ENCODE results near the gene PNPO.

Gene PNPO

DNA sequence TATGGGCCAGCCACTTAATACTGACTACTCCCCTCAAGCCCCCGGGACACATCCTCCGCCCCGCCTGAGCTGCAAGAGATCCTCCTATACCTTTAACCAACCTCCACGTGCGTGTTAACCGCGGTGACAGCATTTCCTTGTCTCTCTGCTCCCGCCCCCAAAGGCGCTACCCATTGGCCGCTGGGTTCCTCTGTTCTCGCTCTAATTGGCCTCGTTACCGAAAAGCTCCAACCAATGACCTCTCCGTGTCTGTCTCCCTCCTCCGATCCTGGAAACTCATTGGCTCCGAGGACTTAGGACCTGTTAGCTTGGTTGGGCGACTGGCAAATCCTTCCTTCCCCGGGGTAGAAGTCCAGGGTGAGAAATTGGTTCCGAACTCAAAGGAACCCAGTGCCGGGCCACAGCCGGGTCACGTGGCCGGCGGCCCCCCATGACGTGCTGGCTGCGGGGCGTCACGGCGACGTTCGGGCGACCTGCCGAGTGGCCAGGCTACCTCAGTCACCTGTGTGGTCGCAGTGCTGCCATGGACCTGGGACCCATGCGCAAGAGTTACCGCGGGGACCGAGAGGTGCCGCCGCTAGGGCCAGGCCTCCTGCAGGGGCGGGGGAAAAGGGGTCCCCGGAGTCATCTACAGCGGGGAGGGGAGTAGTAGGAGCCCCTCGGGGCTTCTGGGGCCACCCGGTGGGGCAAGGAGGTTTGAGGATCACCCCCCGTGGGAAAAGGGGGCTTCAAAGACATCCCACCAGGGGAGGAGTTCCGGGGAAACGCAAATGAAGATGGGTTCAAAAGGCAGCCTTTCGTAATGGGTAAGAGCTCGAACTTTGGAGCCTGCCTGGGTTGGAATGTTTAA, at the start of gene PNPO:
Gene PNPO, plus strand, starts transcription at position 326 of the 850 bp plus-strand sequence. Its CDS starts 105 bp downstream, at position 431.
- DNase-seq (ENCODE audit: low read depth): peak; percentile 98

DNA sequence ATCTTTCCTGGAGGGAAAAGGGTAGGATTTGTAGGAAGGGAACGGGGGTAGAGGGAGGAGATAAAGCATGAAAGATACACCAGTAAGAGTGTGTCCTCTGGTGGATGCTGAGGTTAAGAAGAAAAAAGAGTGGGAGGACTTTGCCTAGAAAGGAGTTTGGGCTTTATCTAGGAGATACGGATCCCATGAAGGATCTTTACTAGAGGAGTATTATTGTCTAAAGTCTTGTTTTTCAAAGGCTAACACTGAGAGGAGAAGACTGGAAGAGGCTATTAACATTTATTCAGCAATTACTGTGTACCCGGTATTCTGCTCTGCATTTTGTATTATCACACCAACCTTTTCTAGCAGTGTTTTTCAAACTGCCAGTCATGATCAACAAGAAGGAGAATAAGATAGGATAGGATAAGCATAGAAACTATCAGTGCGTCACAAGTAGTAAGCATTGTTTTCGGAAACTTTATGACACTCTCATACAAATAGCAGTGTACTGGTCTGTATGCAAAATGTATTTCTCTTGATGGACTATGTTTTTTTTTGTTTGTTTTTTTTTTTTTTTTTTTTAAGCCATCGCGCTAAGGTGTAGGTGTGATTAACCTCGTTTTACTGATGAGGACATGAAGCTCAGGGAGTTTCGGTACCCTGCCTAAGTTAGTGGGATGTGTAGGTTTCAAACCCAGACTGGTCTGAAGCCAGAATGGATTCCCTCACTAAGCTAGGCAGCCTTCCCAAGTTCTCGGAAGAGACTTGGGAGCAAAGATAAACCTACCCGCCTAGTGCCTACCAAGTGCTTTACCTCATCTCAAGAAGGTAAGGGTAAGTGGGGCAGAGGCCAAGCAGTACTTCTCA, 46.6 kb upstream of the PNPO start:
- DNase-seq (ENCODE audit: low read depth): no peak

DNA sequence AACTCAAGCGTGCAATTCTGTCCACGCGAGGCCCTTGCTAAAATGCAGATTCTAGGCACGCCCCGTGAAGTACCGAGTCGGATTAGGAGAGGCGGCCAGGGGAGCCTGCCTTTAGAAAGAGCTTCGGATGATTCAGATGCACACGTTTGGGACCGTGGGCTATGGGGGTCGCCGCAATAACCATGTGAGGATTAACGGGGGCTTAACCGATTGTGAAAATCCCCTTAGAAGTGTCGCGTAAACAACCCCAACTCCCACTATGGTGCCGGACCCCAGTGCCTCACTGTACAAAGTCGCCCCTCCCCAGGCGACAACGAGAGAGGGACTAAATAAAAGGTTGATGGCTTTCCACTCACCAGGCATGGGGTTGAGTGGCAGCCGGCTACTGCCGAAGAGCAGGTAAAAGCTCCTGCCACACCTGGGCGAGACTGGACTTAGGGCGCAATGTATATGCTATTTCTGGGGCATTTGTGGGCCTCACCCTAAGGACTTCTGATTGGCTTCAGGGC, 46.0 kb upstream of the PNPO start:
- peak; percentile 23 for DNase-seq (ENCODE audit: low read depth)

DNA sequence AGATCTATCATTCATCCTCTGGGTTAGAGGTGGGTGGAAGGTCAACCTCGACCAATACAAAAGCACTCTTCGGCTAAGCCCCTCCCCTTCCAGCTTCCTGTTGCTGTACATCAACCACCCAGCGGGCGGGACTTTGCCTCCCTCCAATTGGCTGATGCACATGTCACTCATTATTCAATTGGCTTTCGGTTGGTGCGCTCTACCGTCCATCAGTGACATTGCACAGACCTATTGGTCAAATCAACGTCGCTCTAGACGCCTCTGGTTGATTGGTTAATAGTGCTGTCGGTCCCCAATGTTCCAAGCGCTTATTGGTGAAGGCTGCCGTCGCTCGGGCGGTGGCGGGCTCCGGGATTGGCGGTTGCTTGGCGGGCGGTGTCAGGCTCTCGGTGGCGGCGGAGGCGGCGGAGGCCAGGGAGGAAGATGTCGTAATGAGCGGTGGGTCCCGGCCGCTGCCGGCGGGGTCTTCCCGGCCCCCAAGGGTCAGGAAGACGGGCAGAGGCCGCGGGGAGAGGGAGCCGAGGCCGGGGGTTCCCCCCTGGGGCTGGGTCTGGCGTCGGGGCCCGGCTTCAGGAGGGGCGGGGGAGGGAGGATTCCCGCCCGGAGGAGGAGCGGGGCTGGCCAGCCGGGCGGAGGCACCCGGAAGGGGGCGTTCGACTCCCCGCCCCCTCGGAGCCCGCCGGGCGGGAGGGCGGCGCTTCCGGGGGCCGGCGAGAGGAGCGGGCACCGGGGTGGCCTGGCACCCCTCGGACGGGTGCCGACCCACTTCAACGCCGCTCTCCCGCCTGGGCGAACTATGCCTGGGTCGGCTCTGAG, 45.3 kb upstream of the PNPO start, which contains the start of gene SP2:
Gene SP2, plus strand, starts transcription at position 381 of the 816 bp plus-strand sequence. Its CDS starts 51 bp downstream, at position 432.
- peak; percentile 100 for DNase-seq (ENCODE audit: low read depth)

DNA sequence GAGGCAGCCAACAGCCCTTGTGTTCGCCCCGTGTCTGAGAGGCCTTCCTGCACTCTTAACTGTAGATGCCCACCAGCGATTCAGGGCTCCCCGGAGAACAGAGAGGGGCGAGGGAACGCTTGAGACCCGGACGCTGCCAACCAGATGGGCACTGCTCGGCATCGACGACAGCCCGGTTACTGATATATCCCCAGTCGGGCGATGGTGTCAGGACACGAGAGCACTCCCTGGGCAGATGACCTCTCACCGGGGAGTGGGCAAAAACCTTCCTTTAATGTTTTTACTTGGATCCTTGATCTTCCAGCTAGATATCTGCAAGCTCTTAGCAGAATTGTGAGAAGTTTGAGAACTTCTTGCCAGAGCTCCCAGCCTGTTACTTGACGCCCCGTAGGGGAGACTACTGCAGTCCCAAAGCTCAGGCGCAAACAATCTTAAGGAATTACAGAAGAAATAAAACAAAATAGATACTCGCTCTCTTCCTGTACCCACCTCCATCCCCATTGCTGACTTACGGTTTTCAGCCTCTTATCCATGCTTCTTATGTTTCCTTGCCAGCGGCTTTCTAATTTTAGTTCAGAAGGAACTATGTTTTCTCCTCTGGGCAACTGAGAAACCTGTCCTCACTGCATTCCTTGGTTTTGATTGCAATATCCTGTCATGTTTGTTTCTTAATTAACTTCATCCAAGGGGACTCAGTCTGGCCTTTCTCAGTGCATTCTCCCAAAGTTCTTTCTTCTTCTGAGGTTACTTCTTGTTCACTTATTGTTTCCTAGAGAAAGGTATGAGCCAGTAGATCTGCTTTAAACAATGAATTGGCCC, 44.5 kb upstream of the PNPO start:
- peak; percentile 21 for DNase-seq (ENCODE audit: low read depth)

DNA sequence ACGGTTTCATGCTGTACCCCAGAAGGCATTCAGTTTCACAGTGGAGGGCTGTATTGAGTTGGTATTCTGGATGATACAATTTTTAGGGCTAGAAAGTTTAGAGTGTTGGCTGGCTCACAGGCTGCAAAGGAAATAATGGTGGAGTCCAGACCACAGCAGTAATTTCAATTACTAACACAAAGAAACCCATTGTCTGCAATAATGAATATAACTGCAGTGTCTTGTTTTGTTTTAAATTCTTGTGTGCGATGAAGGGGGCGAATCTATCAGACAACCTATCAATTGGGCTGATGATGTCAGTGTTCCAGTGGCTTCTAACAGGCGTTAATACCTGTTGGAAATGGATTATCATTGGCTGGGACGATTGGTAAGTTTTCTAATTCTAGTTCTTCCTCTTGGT, 43.8 kb upstream of the PNPO start:
- no peak for DNase-seq (ENCODE audit: low read depth)

DNA sequence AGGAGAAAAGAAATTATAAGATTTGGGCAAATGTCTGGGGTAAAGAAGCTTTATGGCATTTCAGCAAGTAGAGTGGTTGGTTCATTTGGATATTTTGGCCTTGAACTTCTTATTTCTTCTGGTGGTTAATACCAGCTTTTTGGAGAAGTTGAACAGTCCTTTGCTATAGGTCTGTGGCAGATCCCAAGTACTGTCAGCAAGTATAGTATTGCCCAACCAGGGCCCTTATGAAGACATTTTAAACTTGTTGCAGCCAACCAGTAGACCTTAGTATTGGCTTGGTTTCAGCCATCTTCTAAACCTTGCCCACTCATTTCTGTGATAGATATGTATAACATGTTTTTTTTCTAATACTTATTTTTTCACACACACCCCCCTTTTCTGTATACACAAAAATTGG, 43.1 kb upstream of the PNPO start:
- no peak for DNase-seq (ENCODE audit: low read depth)

DNA sequence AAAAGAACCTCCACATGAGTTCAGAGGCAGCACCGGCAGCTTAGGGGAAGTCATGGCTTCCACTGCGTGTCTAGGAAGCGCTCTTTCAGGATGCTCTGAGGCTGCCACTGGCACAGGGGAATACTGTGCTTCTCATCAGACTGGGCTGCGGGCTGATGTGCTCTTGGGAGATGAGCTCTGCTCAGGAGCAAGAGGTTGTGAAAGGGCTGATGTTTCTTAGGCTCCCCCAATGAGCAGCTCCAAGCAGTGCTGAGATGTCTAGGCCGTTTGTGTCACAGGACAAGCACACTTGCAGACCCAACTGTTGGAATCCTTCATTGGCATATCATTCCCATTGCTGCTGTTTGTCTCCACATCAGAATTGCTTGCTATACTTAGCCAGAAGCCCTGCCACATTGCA, 41.7 kb upstream of the PNPO start:
- no peak for DNase-seq (ENCODE audit: low read depth)

DNA sequence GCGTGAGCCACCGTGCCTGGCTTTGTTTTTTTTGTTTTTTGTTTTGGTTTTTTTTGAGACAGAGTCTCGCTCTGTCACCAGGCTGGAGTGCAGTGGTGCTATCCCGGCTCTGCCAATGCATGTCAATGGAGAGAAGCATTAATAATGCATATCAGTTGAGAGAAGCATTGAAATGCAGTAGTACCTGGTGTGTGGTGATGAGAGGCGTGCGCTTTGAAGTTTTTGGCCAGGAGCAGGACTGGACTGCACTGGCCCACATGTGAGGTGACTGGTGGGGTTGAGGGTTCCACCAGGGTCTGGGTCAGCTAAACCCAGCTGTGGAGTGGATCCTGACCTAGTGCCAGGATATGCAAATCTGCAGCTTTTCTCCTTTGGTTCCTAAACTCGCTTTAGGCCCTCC, 39.9 kb upstream of the PNPO start:
- no peak for DNase-seq (ENCODE audit: low read depth)

DNA sequence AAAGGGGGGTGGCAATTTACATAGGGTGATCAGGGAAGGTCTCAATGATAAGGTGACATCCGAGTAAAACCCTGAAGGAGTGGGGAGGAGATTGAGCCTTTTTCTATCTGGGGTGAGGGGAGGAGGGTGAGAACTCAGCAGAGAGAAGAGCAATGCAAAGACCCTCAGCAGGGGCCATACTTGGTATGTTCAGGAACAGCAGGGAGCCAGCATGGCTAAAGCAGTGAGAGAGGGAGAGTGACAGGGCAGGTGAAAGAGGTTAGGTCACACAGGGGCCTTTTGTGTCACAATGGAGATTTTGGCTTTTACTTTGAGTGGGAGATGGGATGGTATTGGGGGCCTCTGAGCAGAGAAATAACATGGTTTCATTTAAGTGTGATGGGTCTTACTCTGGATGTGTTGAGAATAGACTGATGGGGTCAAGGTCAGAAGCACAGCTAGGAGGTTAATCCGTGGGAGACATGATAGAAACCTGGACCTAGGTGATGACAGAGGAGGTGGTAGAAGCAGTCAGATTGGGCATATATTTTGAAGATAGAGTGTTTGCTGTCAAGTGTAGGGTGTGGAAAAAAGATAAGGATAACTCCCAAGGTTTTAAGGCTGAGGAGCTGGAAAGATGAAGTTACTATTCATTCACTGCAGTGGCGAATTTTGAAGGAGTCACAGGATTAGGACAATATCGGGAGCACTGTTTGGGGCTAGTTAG, 39.2 kb upstream of the PNPO start:
- DNase-seq (ENCODE audit: low read depth): no peak

DNA sequence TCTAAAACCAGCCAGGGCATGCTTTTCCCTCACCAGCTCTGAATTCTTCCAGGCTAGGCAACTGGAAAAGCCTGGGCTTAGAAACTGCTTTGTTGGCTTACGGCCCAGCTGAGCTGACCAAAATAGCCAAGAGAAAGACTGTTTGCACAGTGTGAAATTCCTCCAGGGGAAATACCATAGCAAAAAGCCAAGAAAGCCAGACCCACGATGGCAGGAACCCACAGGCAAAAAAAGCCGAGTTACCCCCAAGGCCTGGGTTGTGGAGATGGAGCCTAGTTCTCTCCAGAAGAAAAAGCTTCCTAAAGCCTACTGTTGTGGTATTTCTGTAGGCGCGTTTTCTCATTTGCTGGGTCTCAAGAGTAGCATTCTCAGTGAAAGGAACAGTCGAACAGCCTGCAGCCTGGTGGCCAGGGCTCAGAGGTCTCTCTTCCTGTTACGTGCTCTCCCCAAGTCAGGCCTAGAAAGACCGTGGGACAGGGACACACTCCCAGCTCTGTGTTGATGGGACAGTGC, 36.1 kb upstream of the PNPO start:
- peak; percentile 56 for DNase-seq (ENCODE audit: low read depth)

DNA sequence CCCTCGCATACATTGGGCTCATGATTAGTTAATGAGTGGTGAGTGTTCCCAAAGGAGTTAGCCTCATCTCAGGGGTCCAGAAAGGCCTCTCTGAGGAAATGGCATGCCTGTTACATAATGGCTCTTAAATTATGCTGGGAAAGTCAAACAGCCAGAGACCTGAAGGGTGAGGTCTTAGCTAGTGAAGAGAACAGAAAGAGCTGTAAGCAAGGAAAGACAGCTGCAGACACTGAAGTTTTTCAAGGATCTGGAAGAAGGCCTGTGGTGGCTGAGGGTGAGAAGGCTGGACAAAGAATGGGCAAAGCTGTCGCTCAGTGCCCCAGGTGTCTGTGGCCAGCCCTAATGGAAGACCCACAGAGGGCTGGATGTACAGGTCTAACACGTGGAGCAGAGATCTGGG, 34.9 kb upstream of the PNPO start:
- no peak for DNase-seq (ENCODE audit: low read depth)

DNA sequence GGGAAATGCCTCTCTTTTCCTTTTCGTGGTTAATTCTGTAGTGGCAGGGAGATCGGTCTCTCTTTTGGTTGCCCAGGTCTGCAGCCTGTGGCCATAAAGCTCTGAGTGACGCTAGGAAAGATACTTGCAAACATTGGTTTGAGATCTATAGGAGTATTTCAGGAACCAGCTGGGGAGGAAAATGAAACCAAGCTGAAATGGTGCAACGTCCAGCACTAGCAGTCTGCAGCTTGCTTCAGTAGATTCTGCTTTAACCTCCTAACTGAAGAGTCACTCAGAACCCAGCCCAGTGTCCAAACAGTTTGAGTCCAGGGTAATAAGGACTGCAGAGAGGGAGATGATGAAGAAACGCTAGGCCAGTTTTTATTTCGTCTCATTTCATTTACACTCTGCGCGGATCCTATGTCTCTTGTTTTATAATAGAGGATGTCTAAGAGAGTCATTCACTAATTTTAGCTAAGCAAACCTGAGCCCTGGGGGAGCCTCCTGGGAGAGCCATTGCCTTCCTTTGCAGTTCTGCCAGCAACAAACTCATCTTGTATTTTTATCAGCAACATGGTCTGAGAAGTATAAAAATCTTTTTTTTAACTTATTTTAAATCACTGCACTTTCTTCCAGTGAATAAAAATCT, 33.3 kb upstream of the PNPO start:
- no peak for DNase-seq (ENCODE audit: low read depth)

DNA sequence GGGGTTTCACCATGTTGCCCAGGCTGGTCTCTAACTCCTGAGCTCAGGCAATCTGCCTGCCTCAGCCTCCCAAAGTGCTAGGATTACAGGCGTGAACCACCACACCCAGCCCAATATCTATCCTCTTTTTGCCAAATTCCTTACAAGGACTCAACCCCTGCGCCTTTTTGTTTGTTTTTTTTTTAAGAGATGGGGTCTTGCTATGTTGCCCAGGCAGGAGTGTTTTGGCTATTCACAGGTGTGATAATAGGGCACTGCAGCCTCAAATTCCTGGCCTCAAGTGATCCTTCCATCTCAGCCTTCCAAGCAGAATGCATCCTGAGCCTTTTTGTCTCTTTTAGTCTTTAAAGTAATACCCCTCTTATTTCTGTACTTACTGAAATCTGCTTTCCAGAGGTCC, 28.3 kb upstream of the PNPO start:
- DNase-seq (ENCODE audit: low read depth): no peak

DNA sequence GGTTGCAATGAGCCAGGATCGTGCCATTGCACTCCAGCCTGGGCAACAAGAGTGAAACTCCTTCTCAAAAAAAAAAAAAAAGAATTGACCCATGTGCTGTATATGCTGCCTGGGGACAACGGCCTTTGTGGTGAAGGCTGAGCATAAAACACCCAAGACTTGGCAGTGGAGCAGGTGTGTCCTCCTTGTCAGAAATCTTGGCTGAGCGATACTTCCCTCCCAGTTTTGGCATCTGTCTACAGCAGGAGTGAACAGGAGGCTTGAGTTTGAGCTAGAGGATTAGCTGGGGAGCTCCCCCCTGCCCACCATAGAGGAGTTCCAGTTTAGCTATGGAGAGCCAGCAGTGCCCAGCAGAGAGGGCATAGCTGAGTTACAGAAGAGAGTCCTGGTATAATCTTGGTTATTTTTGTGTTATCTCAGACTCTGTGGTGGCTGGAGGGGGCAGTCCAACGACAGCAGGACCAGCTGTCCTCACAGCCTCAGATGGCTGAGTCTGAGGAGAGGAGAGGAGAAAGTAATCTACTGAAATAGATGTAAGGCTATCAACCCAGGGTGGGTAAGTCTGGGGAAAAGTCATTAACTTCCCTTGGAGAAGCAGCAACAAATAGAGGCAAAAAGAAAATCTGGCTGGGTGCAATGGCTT, 26.9 kb upstream of the PNPO start:
- DNase-seq (ENCODE audit: low read depth): no peak

DNA sequence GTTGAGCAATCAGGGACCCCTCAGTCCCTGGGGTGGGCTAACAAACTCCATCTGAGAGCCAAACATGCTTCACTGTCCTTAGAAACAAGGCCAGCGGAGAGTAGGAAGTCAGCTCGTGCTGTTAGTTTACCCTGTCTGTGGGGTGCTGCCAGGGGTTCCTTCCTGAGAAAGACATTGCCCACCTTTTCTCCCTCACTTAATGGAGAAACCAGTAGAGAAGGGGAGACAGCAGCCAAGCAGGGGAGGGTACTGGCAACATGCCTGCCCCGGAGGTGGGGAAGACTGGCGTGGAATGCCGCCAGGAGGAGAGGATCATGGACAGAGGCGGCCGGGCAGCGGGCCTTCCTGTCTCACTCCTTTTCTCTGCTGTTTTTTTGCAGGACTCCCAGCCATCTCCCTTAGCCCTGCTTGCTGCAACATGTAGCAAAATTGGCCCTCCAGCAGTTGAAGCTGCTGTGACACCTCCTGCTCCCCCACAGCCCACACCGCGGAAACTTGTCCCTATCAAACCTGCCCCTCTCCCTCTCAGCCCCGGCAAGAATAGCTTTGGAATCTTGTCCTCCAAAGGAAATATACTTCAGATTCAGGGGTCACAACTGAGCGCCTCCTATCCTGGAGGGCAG, 25.5 kb upstream of the PNPO start:
- DNase-seq (ENCODE audit: low read depth): no peak

DNA sequence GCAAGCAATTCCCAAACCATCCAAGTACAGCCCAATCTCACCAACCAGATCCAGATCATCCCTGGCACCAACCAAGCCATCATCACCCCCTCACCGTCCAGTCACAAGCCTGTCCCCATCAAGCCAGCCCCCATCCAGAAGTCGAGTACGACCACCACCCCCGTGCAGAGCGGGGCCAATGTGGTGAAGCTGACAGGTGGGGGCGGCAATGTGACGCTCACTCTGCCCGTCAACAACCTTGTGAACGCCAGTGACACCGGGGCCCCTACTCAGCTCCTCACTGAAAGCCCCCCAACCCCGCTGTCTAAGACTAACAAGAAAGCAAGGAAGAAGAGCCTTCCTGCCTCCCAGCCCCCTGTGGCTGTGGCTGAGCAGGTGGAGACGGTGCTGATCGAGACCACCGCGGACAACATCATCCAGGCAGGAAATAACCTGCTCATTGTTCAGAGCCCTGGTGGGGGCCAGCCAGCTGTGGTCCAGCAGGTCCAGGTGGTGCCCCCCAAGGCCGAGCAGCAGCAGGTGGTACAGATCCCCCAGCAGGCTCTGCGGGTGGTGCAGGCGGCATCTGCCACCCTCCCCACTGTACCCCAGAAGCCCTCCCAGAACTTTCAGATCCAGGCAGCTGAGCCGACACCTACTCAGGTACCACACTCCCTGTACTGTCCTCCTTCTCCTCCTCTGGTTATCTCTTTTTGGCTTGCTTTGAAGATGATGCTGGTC, 24.7 kb upstream of the PNPO start:
- no peak for DNase-seq (ENCODE audit: low read depth)

DNA sequence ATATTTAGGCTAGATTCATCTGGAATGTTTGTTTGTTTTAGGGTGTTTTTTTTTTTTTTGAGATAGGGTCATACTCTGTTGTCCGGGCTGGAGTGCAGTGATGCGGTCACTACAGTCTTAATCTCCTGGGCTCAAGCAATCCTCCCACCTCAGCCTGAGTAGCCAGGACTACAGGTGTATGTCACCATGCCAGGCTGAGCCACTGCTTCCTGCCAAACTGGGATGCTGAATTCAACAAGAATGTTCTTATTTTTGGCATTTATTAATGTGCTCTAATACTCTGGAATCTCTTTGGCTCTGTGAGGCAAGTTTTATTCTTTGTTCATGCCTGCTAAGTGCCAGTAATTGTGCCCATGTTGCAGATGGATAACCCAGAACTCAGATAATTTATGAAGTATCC, 23.8 kb upstream of the PNPO start:
- DNase-seq (ENCODE audit: low read depth): no peak

Data from amniotic epithelial cell (primary cell).